ENCODE measurements around the gene CYP24A1.

Gene CYP24A1

DNA sequence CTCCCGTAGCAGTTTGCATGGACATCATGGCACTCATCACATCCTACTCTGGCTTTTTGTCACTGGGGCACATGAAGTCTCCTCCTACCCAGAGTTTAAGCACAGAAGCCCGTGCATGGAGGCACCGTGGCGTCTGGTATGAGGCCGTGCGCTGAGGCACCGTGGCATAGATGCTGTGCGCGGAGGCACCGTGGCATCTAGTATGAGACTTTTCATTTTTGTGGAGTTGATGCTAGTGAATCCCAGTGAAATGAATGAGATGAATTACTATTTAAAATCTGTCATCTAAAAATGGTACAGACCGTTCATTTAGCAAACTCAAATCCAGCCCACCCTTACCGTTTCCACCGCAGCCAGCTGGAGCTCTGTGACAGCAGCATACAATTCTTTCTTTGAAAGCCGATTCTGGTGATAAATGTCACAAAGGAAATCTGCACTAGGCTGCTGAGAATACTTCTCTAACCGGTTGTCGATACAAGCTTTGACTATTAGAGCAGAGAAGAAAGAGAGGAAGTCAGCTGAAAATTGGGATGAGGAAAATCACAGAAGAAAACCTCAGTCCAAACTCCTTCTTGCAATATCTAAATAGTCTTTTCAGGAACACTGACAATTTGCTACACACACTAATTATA, 11.3 kb downstream of the CYP24A1 start:
- Histone ChIP-seq H3K27ac (ENCODE audit: low read depth, low read length) (no peak overlapping the region), H3K27me3 (ENCODE audit: control insufficient read depth, low read length) (peaks cover 3% of the 10 kb centered on the region; the same call in 1 of the 2 replicates), H3F3A (ENCODE audit: control insufficient read depth, insufficient read depth) (no peaks in the 10 kb centered on the region), H3K36me3 (ENCODE audit: control insufficient read depth, low read length) (no peaks in the 10 kb centered on the region), H3K4me1 (ENCODE audit: control insufficient read depth, low read length) (no peaks in the 10 kb centered on the region), H4K20me1 (ENCODE audit: control insufficient read depth, insufficient read depth, low read depth, low read length) (no peaks in the 10 kb centered on the region; the same call in 1 of the 2 replicates), H3K9me2 (replicated peaks; ENCODE audit: control insufficient read depth, low read length) (no peaks in the 10 kb centered on the region), H3K9me3 (ENCODE audit: control insufficient read depth, insufficient read depth, low read length) (no peaks in the 10 kb centered on the region), H3K4me3 (ENCODE audit: low read length) (no peak overlapping the region), H3K4me2 (ENCODE audit: low read length) (no peak overlapping the region), H3K79me2 (ENCODE audit: control insufficient read depth, low read length) (no peaks in the 10 kb centered on the region)
- no peak for TF ChIP-seq EZH2phosphoT487 (IDR thresholded peaks at IDR 0.05; ENCODE audit: borderline replicate concordance, low read length)
- TF ChIP-seq, protein P1, sequence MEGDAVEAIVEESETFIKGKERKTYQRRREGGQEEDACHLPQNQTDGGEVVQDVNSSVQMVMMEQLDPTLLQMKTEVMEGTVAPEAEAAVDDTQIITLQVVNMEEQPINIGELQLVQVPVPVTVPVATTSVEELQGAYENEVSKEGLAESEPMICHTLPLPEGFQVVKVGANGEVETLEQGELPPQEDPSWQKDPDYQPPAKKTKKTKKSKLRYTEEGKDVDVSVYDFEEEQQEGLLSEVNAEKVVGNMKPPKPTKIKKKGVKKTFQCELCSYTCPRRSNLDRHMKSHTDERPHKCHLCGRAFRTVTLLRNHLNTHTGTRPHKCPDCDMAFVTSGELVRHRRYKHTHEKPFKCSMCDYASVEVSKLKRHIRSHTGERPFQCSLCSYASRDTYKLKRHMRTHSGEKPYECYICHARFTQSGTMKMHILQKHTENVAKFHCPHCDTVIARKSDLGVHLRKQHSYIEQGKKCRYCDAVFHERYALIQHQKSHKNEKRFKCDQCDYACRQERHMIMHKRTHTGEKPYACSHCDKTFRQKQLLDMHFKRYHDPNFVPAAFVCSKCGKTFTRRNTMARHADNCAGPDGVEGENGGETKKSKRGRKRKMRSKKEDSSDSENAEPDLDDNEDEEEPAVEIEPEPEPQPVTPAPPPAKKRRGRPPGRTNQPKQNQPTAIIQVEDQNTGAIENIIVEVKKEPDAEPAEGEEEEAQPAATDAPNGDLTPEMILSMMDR (IDR thresholded peaks at IDR 0.05; ENCODE audit: low read depth, low read length, poor library complexity, severe bottlenecking) = no peak

- Histone ChIP-seq H3K4me1 (ENCODE audit: control insufficient read depth, low read length) (no peaks in the 10 kb centered on the region), H3K36me3 (ENCODE audit: control insufficient read depth, low read length) (no peaks in the 10 kb centered on the region)
- TF ChIP-seq, protein P1 (IDR thresholded peaks at IDR 0.05; ENCODE audit: low read depth, low read length, poor library complexity, severe bottlenecking) = no peak
- TF ChIP-seq EZH2phosphoT487 (IDR thresholded peaks at IDR 0.05; ENCODE audit: borderline replicate concordance, low read length) = no peak
These were observed 12.0 kb downstream of the CYP24A1 start for GRCh38 chr20:54161821-54162149.

DNA sequence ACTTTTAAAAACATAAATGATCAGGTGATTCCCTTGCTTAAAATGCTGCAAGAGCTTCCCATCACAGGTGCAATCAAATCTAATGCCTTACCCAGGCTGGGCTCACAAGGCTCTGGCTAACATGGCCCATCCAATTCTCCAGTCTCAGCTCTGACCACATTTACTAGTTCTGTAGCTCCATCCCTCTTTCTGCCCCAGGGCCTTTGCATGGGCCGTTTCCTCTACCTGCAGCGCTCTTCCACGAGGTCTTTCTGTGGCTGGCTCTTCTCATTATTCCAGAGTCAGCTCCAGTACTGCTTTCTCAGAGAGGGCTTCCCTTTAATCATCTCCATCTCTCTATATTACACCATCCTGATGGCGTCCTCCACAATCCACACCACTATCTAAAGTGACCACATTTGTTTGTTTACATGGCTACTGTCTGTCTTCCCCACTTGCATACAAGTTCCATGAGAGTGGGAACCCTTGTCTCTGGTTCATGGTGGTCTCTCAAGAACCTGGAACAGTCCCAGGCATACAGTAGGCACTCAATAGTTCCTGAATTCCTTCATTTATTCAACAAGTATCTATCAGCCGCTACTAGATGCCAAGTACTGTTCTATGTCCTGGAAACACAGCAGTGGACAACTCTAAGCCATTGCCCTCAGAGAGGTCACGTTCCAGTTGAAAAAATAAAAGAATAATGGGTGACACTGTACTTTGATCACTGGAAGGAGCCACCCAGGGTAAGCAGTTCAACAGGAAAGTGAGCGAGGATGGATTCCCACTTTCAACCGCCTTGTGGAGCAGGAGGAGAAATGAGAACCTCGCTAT, 12.6 kb downstream of the CYP24A1 start:
- Histone ChIP-seq H3K9me3 (ENCODE audit: control insufficient read depth, insufficient read depth, low read length) (no peaks in the 10 kb centered on the region), H3K9me2 (replicated peaks; ENCODE audit: control insufficient read depth, low read length) (no peaks in the 10 kb centered on the region), H3F3A (ENCODE audit: control insufficient read depth, insufficient read depth) (no peaks in the 10 kb centered on the region), H3K4me2 (ENCODE audit: low read length) (no peak overlapping the region), H4K20me1 (ENCODE audit: control insufficient read depth, insufficient read depth, low read depth, low read length) (no peaks in the 10 kb centered on the region; the same call in 1 of the 2 replicates), H3K36me3 (ENCODE audit: control insufficient read depth, low read length) (no peaks in the 10 kb centered on the region), H3K4me1 (ENCODE audit: control insufficient read depth, low read length) (no peaks in the 10 kb centered on the region), H3K27ac (ENCODE audit: low read depth, low read length) (no peak overlapping the region), H3K79me2 (ENCODE audit: control insufficient read depth, low read length) (no peaks in the 10 kb centered on the region), H3K4me3 (ENCODE audit: low read length) (no peak overlapping the region), H3K27me3 (ENCODE audit: control insufficient read depth, low read length) (peaks cover 3% of the 10 kb centered on the region; the same call in 1 of the 2 replicates)
- TF ChIP-seq, protein P1 (IDR thresholded peaks at IDR 0.05; ENCODE audit: low read depth, low read length, poor library complexity, severe bottlenecking) = no peak
- no peak for TF ChIP-seq EZH2phosphoT487 (IDR thresholded peaks at IDR 0.05; ENCODE audit: borderline replicate concordance, low read length)

More at GRCh38 chr20:54161821-54162149, 12.0 kb downstream of the CYP24A1 start:
- Histone ChIP-seq H3K9me2 (replicated peaks; ENCODE audit: control insufficient read depth, low read length) (no peaks in the 10 kb centered on the region), H3K9me3 (ENCODE audit: control insufficient read depth, insufficient read depth, low read length) (no peaks in the 10 kb centered on the region), H4K20me1 (ENCODE audit: control insufficient read depth, insufficient read depth, low read depth, low read length) (no peaks in the 10 kb centered on the region; the same call in 1 of the 2 replicates), H3K27ac (ENCODE audit: low read depth, low read length) (no peak overlapping the region), H3K4me3 (ENCODE audit: low read length) (no peak overlapping the region), H3F3A (ENCODE audit: control insufficient read depth, insufficient read depth) (no peaks in the 10 kb centered on the region), H3K79me2 (ENCODE audit: control insufficient read depth, low read length) (no peaks in the 10 kb centered on the region), H3K27me3 (ENCODE audit: control insufficient read depth, low read length) (peaks cover 3% of the 10 kb centered on the region; the same call in 1 of the 2 replicates), H3K4me2 (ENCODE audit: low read length) (no peak overlapping the region)
